ENCODE data around the gene MUC22.

- TF ChIP-seq POLR2A (IDR thresholded peaks at IDR 0.05; ENCODE audit: low read depth, low read length), result no peak
- no peak for TF ChIP-seq TAF1 (IDR thresholded peaks at IDR 0.05; ENCODE audit: borderline replicate concordance, low read depth, low read length)
Measured at GRCh38 chr6:31057426-31058003, 47.2 kb downstream of the MUC22 start.
